NCI-H345 (cell line): Measurements from ENCODE around the gene TNFRSF4.

ENCODE experiments used
- DNase-seq: peaks from one replicate; lab custom pipeline; 2025; lab: John Stamatoyannopoulos, UW

TNFRSF4 gene

DNA sequence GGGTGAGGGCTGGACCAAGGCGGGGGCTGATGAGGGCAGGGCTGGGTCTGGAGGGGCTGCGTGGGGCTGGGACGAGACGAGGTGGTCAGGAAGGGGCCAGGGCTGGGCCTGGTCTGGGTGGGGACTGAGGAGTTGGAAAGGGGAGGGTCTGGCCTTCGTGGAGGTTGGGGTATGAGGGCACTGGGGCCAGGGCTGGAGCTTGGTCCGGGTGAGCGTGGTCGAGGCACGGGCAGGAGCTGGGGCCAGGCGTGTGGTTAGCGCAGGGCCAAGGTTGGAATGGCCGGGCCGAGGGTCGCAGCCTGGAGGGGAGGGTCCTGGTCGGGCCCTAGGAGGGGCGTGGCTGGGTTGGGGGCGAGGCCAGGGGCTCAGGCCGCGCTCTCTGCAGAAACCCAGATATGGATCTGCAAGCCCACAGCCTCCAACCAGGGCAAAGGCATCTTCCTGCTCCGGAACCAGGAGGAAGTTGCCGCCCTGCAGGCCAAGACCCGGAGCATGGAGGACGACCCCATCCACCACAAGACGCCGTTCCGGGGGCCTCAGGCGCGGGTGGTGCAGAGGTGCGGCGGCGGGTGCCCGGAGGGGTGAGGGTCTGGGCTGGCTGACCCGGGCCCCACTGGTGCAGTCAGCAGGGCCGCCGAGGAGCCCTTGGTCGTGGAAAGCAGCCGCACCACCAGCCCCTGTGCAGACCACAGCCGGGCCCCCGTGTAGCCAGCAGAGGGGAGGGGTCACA, 31.3 kb downstream of the TNFRSF4 start:
- DNase-seq: no peak

DNA sequence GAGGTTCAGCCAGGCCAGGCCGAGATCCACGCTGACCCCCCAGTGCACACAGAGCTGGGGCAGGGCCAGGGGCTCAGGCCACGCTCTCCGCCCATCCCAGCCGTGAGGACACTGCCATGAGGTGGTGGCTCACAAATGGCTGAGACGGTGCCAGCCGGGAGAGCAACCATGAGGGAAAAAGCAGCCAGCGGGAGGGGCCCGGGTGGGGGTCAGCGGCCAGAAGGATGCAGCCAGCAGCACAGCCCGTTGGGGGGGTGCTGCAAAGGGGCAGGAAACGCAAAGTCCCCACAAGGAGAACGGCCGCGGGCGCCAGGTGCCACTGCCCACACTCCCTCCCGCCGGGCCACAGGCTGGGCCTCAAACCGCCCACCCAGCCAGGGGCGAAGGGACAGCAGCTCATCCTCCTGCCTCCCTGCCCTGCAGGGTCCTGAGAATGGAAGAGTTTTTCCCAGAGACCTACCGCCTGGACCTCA, 32.0 kb downstream of the TNFRSF4 start:
- no peak for DNase-seq

DNA sequence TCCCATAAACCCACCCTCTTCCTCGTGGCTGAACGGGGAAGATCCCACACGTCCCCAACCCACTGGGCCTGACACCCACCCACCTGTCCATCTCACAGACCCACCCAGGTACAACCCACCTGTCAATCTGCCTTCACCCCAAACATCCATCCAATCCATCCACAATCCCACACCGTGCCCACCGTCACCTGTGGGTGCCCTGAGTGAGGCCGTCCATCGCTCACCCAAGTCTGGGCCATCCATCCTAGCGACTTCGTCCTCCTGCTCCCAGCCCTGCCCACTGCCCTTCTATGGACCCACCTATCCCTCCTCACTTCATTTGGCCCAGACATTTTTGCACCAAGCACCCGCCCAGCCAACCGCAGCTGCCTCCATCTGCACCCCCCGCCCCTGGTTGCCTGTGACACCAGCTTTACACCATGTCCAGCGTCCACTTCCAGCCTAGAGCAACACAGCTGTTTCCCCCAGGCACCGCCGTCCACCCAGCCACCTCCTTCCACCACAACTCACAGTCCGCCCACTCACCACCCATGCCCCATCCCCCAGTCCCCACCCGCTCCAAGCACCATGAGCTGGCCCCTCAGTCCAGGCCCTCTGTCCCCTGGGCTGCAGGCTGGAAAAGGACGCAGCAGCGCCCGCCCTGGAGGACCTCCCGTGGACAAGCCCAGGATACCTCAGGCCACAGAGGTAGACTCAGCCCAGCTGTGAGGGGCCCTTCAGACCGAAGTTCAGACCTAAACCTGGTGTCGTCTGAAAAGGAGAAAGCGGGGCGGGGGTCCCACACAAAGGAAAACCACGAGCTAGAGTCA, 32.6 kb downstream of the TNFRSF4 start:
- DNase-seq: no peak

DNA sequence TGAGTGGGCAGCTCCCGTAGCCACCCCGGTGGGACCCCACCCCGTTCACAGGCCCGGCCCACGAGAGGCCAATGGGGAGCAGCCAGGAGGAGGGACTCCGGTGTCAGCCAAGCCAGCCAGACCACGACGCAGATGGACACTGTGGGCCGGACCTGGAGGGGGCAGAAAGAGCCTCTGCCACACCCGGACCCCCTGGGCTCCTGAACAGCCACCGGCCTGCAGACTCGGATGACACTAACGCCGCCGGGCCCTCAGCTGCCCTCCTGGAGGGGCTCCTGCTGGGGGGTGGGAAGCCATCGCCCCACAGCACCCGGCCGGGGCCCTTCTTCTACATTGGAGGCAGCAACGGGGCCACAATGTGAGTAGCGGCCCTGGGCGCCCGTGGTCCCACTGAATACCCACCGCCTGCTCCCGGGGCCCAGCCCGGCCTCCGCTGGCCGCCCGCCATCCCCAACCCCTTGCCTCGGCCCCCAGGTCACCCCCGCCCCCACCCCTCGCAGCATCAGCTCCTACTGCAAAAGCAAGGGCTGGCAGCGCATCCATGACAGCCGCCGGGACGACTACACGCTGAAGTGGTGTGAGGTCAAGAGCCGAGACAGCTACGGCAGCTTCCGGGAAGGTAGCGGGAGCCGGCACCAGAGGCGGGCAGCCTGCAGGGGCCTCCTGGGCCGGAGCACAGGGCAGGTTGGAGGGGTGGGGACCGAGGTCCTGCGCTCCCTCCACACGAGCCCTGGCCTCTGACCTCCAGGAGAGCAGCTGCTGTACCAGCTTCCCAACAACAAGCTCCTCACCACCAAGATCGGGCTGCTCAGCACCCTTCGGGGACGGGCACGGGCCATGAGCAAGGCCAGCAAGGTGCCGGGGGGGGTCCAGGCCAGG, 33.7 kb downstream of the TNFRSF4 start:
- DNase-seq: no peak

DNA sequence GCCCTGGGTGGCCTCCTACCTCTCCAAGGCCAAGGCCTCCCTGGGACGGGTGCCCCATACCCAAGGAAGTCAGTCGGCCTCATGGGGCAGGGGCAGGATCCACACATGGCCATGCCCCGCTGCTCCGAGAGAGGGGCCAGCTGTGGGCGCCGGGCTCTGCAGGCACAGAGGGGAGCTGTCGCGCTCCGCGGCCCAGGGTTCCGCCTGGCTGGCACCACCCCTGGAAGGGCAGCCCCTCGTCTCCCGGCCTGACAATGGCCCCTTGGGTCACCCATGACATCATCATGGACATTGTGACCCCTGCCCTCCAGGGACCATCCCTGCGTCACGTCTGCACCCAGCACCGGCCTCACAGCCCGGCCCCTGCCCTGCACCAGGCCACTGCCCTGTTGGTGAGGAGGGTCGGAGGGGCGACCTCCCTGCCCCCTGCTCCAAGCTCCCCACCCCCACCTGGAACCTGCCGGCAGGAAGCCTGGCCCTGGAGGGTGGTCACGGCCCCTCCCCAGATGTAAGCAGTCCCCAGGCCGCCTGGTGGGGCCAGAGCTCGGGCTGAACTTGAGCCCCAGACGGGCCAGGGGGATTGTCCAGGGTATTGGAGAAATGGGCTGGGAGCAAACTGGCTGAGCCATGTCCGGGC, 34.5 kb downstream of the TNFRSF4 start:
- no peak for DNase-seq

DNA sequence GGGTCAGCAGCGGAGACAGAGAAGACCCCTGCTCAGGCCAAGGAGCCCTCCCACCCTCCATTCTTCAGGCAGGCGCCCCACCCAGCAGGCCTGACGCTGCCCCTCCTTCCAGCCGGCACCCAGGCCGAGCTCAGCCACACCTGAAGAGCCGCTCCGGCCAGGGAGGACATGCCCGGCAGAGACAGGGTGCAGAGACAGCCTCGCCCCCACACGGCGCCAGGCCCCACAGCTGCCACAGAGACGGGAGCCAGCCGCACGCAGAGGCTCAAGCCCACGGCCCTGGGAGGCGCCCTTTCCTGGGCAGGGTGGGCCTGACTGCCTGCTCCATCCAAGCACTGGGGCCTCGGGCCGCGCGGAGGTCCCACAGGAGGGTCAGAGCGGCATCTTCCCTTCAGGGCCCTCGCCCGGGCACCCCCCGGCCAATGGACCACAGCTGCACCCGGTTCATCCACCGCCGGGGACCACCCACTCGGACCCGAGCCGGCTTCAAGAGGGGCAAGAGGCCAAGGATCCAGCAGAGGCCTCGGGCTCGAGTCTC, 35.1 kb downstream of the TNFRSF4 start:
- DNase-seq: no peak

DNA sequence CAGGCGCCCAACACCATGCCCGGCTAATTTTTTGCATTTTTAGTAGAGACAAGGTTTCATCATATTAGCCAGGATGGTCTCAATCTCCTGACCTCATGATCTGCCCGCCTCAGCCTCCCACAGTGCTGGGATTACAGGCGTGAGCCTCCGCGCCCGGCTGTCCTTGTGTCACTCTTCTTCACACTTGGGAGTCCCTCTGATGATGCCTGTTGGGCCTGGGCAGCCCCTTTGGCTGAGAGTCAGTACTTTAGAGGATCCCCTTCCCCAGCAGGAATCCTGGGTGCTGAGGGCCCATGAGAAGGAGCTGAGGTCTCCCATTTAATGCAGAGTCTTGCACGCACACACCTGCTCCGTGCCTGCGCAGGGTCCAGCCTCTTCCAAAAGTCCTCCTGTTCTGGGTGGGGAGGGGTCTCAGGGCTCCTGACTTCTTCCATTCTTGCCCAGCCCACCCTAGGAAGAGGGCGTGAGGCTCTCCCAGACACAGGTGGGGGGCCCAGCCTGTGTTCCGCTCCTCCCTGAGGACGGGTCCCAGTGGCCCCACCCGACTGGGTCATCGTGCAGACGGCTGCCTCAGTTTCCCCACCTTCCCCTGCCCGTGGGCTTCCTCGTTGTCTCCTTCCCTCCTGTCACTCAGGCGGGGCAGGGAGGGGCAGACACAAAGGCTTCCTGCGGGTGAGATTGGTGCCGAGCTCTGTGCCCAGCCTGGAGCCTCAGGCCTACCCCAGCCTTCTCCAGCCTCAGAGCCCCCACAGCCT, 36.3 kb downstream of the TNFRSF4 start:
- DNase-seq: no peak

DNA sequence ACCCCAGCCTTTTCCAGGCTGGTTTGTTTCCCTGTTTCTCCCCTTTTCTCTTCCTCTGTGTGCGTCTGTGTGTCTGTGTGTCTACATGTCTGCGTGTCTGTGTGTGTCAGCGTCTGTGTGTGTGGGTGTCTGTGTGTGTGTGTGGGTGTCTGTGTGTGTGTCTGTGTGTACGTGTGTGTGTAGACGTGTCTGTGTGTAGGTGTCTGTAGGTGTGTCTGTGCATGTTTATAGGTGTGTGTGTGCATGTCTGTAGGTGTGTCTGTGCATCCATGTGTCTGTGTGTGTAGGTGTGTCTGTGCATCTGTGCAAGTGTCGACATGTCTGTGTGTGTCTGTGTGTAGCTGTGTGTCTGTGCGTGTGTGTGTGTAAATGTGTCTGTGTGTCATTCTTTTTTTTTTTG, 37.0 kb downstream of the TNFRSF4 start:
- no peak for DNase-seq

DNA sequence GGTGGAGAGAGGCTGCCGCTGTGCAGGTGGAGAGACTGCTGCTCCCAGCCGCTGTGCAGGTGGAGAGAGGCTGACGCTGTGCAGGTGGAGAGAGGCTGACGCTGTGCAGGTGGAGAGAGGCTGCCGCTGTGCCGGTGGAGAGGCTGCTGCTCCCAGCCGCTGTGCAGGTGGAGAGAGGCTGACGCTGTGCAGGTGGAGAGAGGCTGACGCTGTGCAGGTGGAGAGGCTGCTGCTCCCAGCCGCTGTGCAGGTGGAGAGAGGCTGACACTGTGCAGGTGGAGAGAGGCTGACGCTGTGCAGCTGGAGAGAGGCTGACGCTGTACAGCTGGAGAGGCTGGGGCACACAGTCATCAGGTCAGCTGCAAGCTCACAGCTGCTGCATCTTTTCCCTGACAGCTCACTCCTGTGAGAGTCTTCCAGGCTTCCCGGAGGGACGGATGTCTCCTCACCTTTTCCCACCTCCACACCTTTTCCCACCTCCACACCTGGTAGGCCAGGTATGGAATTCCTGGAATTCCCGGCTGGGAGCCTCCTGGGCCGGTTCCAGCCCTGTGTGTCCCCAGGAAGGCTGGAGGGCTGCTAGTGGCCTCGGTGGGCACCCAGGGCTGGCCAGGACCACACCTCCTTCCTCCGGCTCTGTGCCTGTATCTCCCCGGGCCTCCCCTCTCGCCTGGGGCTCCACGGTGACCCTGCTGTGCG, 37.7 kb downstream of the TNFRSF4 start:
- peak; percentile 77 for DNase-seq

DNA sequence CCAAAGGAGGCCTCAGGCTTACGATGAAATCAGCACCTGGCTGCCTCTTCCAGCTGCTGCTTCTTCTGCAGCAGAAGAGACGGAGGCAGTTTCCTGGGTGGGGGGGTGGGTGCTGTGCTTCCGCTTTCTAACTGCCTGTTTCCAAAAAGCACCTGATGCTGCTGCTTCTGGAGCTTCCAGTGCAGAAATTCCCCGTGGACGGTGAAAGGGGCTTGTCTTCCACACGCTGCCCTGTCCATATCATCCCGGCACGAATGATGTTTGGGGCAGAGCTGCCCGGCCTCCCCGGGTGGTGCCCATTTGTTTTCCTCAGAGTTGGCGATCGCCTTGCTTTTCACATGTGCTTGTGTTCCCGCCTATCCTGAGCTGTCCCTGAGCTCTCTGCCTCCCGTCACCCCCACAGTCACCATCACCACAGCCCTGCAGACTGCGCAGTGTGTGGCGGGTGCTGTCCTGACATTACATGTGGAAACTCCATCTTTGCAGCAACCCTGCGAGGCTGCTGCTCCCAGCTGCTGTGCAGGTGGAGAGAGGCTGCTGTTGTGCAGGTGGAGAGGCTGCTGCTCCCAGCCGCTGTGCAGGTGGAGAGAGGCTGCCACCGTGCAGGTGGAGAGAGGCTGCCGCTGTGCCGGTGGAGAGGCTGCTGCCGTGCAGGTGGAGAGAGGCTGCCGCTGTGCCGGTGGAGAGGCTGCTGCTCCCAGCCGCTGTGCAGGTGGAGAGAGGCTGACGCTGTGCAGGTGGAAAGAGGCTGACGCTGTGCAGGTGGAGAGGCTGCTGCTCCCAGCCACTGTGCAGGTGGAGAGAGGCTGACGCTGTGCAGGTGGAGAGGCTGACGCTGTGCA, 38.5 kb downstream of the TNFRSF4 start:
- DNase-seq: peak; percentile 85

DNA sequence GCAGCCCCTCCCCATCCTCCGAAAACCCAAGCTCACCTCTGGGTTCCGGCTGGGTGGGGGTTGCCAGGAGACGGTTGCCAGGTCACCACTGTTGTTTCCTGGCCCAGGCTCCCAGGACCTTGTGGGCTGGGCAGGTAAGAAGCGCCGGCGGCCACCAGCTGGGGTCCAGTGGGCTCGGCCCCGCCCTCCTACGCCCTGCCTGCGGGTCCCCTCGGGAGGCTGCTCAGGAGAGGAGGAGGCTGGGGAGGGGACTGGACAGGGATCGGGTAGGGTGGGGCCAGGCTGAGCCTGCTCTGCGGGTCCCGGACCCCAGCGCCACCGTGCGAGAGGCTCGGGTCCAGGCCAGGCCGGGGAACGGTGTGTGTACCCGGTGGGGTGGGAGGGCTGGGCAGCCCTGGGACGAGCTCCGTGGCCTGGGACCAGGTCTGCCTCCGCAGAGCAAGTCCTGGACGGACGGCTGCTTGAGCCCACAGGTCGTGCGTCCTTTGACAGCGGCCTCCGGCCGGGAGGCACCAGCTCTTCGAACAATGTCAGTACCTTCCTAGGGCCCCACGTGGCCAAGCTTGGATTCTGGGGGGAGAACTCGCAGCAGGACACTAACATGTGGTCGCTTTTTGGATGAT, 40.0 kb downstream of the TNFRSF4 start, which contains the start of gene TTLL10:
Gene TTLL10 (plus strand): TSS at position 88 of the 623 bp plus-strand sequence. CDS start 5,336 bp downstream, outside the sequence.
- no peak for DNase-seq

DNA sequence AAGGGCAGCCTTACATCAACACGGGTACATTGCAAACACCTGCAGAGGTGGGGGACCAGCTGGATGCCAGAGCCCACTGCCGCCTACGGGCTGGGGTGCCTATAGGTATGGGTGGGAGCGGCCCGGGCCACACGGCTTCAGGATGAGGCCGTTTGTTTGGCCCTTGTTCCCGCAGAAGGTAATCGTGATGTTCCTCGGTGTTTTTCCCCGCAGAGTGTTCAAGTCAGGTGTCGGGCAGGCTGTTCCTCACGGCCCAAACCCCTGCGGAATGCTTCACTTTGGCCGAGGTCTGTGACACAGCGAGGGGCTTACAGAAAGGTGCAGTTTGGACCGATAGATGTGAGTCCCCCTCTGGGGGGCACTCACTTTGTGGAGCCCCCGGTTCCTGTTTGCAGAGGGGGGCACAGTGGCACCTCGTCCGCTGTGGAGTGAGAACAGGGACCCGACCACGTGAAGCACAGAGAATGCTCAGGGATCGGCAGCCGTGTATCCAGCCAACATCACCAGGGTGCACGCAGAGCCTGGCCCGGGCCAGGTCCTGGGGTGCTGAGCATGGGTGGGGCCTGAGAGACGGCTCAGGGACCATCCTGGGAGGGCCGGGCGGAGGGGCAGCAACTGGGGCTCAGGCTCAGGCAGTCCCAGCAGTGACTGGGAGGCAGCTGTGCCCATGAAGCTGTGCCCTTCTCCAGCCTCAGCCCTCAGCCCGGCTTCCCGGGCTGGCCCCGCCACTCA, 40.7 kb downstream of the TNFRSF4 start:
- no peak for DNase-seq

DNA sequence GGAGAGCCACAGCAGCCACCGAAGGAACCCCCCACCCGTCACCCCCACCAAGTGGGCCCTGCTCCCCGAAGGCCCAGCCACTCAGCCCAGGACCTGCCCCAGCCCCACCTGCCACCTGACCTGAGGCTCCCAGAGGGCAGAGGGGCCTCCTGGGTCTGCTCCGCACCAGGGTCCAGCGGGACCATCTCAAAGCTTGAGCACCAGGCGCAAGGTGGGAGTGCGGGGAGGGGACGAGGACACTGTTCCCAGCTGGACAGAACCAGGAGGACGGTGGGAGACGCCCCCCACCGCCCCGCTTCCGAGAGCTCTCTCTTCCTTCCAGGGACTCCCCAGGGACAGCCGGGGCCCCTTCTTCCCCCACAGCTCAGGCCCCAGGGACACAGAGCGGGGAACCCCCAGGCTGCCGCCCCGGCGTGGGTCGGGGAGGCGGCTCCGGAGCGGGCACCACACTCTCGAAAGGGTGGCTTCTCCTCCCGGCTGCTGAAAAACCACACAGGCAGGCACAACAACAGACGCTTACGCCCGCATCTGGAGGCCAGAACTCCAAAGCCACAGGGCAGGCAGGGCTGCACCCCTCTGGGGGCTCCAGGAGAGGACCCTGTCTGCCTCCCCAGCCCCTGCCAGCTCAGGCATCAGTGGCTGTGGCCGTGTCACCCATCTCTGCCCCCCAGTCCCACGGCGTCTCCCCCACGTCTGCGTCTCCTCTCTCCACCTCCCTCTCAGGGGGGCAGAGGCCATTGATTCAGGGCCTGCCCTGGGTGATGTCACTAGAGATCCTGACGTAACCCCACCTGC, 42.2 kb downstream of the TNFRSF4 start:
- DNase-seq: no peak

DNA sequence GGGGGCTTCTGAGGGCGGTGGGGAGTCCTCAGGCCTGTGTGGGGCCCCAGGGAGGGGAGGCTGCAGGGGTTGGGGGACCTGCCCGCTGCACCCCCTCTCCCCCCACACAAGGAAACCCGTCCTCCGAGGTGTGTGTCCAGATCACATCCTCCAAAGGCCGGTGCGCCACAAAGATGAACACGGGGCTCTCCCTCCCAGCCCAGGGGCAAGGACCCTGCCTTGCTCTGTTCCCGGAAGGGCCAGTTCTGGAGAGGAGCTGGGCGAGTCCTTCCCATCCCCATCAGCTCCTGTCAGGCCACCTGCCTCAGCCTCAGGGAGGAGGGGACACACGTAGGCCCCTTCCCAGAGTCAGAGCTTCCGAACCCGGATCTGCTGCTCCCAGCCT, 42.8 kb downstream of the TNFRSF4 start:
- no peak for DNase-seq

DNA sequence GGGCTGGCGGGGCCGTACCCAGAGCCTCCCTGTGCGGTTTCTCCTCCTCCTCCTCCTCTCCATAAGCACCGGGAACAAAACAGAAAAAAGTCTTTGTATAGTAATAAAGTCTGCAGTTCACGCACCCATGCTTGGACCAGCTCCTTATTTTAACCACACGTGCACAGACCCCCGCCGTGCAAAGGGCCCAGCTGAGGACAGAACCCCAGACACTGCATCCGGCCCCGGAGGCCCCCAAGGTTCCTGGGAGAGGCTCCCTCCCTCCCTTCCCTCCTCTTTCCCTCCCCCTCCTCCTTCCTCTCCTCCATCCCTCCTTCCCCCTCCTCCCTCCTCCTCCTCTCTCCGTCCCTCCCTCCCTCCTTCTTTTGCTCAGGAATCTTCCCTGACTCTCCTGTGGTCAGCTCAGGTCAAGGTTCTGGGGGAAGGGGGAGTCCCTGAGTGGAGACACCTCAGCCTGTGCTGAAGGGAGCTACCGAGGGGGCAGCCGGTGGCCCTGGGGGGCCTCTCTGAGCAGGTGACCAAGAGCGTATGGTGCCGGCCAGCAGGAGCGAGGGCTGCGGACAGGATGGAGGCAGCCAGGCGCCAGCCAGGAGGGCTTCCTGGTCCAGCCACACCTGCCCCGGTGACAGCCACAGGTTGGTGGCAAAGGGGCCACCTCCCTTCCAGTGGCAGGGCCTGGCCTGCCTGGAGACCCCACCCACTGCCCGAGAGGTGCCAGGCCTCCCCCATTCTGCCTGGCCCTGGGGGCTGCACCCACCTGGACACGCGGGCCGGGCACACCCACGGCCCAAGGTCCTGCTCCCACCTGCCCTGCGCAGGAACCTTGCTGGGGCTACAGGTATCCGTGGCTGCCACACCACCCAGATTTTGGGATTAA, 43.5 kb downstream of the TNFRSF4 start:
- DNase-seq: no peak
